Colonic mucosa (tissue), 4 donors: Measurements from ENCODE around the gene ADGRA1. TPM values are rescaled to one million over a fixed set of nuclear protein-coding genes. Genes with fewer than 3 reads are reported as not detected.

ENCODE experiments used
- DNase-seq: peaks from one replicate; pipeline ENCODE4 v3.0.0-alpha.2; 2020
- H3K27ac ChIP-seq: fragments of 200-600 bp; one replicate; pipeline ENCODE4 v1.8.0; 2021
- H3K27me3 ChIP-seq: fragments of 200-600 bp; one replicate; pipeline ENCODE4 v1.8.0; 2021
- H3K36me3 ChIP-seq: fragments of 200-600 bp; one replicate; pipeline ENCODE4 v1.8.0; 2021
- H3K4me1 ChIP-seq: fragments of 200-600 bp; one replicate; pipeline ENCODE4 v1.8.0; 2021; ENCODE audit warnings: mild to moderate bottlenecking
- H3K4me3 ChIP-seq: fragments of 200-600 bp; one replicate; pipeline ENCODE4 v1.8.0; 2021
- H3K9ac ChIP-seq, 2 donors: one replicate each; pipeline ENCODE4 v1.7.0; 2013; ENCODE audit warnings: control low read depth in 2 of 2, low read depth in 2 of 2, low read length in 2 of 2
- H3K9me3 ChIP-seq: fragments of 200-600 bp; one replicate; pipeline ENCODE4 v1.8.0; 2021
- intact Hi-C: fragments of 100-400 bp; cut with DNase I; formaldehyde crosslinking; loops from one replicate; pipeline ENCODE4 v1.14.1; 2022
- total RNA-seq, 2 donors: library from RNA; stranded (reverse); fragmentation: NEBNext Ultra II Directional in 1 of 2; extraction: Animal tissue kit (Norgen Biotek cat#: 25700) in 1 of 2; gene quantifications; one replicate each; pipeline ENCODE4 v1.2.1, GENCODE V29; 2021
- TF ChIP-seq, protein P1 (sequence below): fragments of 200-600 bp; IDR thresholded peaks from one replicate; pipeline ENCODE4 v1.8.0; 2022; ENCODE audit warnings: antibody characterized with exemption, mild to moderate bottlenecking
- donor health status: healthy.
- donor health status: DM: no; HTN: no; CAD: no.
- donor health status: DM: no; HTN: no; CAD: no.

The ADGRA1 gene
- total RNA-seq, 2 donors from 2014 or later: not detected

DNA sequence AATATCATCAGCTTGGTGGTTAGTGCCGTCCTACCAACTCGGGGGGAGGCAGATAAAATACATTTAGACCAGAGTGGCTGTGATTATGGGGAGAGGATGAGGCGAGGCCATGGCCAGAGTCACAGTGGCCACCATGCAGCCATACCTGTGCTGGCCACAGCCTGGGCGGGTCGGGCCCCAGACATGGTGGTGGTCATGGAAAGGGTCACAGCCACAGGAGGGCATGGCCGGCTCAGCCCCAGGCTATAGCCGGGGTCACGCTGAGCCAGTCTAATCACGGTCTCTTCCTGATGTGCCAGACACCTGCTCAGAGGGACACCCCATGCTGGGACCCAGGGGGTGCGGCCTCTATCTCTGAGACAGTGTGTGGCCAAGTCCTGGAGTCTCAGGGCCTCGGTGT is 10.2 kb downstream of the ADGRA1 start:
- H3K27ac ChIP-seq: no peak overlapping the region
- TF ChIP-seq, protein P1, sequence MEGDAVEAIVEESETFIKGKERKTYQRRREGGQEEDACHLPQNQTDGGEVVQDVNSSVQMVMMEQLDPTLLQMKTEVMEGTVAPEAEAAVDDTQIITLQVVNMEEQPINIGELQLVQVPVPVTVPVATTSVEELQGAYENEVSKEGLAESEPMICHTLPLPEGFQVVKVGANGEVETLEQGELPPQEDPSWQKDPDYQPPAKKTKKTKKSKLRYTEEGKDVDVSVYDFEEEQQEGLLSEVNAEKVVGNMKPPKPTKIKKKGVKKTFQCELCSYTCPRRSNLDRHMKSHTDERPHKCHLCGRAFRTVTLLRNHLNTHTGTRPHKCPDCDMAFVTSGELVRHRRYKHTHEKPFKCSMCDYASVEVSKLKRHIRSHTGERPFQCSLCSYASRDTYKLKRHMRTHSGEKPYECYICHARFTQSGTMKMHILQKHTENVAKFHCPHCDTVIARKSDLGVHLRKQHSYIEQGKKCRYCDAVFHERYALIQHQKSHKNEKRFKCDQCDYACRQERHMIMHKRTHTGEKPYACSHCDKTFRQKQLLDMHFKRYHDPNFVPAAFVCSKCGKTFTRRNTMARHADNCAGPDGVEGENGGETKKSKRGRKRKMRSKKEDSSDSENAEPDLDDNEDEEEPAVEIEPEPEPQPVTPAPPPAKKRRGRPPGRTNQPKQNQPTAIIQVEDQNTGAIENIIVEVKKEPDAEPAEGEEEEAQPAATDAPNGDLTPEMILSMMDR: no peak
- H3K4me3 ChIP-seq: no peak overlapping the region
- no peaks in the 10 kb centered on the region for H3K36me3 ChIP-seq
- H3K9ac ChIP-seq: no peak overlapping the region
- no peaks in the 10 kb centered on the region for H3K9me3 ChIP-seq
- H3K4me1 ChIP-seq: no peaks in the 10 kb centered on the region
- intact Hi-C loops: no loop called here
- DNase-seq: no peak
- no peaks in the 10 kb centered on the region for H3K27me3 ChIP-seq

DNA sequence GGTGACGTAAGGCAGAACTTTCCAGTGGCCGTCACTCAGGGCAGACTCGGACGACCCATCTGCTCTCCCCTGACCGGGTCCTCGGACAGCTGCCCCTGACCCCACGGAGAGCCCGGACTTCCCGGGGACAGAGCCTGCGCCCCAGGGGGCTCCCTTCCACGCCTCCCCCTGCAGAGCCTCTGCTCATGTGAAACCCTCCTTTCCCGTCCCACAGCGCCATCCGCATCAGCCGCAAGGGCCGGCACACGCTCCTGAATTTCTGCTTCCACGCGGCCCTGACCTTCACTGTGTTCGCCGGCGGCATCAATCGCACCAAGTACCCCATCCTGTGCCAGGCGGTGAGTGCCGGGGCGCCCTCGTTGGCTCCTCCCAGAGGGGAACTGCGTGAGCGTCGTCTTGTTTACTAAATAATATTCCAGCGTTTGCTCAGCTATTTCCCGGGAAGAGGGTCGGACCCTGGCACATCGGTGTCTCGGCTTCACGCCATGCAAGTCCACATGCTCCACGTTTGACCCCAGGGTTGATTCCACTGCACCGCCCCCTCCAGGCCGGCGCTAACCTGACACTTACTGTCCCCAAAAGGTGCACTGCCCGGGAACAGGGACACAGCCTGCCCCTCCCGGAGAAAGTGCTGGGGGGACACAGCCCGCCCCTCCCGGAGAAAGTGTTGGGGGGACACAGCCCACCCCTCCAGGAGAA is 10.9 kb downstream of the ADGRA1 start:
- H3K4me3 ChIP-seq: no peak overlapping the region
- H3K27ac ChIP-seq: no peak overlapping the region
- H3K9ac ChIP-seq: no peak overlapping the region
- TF ChIP-seq, protein P1: no peak
- H3K4me1 ChIP-seq: no peaks in the 10 kb centered on the region
- DNase-seq: no peak
- intact Hi-C loops: no loop called here
- no peaks in the 10 kb centered on the region for H3K36me3 ChIP-seq
- no peaks in the 10 kb centered on the region for H3K9me3 ChIP-seq
- no peaks in the 10 kb centered on the region for H3K27me3 ChIP-seq

DNA sequence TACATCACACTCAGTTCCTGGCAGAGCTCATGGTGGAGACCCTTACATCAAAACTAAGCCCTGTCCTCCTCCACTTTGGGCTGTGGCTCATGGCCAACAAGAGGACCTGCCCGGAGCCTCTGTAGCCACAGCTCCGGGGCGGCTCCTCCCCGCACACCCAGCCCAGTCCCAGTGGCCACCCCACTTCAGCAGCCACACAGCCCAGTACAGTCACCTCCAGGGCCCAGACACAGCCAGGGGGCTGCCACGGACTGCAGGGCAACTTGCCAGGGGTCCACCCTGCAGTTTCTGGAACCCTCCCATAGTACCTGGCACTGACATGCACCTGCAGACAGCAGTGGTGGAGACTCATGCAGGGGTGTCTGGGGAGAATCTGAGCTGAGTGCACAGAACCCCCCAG is 11.8 kb downstream of the ADGRA1 start:
- intact Hi-C loops: no loop called here
- Histone ChIP-seq H3K27me3 (no peaks in the 10 kb centered on the region), H3K27ac (no peak overlapping the region), H3K36me3 (no peaks in the 10 kb centered on the region), H3K9me3 (no peaks in the 10 kb centered on the region), H3K4me1 (no peaks in the 10 kb centered on the region), H3K4me3 (no peak overlapping the region), H3K9ac (no peak overlapping the region)
- TF ChIP-seq, protein P1: no peak
- no peak for DNase-seq

DNA sequence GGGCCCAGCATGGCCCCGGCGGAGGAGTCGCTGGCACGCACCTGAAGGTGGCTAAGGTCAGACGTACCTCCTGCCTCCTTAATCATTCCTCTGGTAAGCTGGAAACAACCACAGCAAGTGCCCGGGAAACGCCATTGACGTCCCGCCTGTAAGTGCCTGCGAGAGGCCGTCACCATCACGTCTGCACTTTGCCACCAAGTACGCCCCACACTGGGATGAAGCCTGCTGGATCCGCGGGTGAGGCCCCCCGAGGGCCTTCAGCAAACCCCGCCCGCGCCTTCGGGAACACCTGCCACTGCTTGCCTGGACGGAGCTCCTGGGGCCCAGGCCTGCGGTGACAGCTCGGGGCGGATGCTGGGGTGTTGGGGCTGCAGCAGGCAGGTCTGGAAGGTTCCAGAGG is 12.5 kb downstream of the ADGRA1 start:
- no peak for DNase-seq
- H3K4me3 ChIP-seq: no peak overlapping the region
- no peak overlapping the region for H3K27ac ChIP-seq
- no peaks in the 10 kb centered on the region for H3K4me1 ChIP-seq
- no peak overlapping the region for H3K9ac ChIP-seq
- H3K9me3 ChIP-seq: no peaks in the 10 kb centered on the region
- no peaks in the 10 kb centered on the region for H3K27me3 ChIP-seq
- TF ChIP-seq, protein P1: no peak
- intact Hi-C loops: no loop called here
- H3K36me3 ChIP-seq: no peaks in the 10 kb centered on the region

DNA sequence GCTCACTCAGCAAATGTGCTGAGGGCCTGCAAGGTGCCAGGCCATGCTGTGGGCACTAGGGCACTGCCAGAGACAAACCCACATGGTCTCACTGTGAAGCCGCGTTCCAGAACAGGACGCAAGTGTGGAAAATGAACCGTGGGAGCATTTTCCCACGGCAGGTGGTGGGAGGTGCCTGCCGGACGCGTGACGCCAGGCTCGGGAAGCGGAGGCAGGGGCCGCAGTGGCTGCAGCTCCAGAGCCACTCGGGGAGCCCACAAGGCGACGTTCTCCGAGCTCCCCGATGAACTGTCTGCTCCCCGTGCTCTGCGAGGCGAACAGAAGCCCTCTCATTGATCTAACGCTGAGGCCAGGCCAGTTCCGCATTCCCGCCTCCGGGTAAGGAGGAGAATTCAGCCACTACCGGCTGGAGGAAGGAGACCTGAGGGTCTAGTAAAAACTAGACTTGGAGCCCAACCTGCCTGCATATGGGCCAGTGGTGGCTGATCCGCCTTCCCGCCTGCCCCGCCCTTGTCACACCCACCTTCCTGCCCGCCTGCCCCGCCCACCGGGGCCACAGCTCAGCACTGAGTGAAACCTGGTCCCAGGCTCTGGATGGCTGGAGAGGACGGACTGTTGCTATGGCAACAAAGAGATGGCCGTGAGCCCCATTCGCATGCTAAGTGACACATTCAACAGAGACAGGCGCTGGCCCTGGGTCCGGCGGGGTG is 13.1 kb downstream of the ADGRA1 start:
- Histone ChIP-seq H3K36me3 (no peaks in the 10 kb centered on the region), H3K4me3 (no peak overlapping the region), H3K27ac (no peak overlapping the region), H3K9ac (no peak overlapping the region), H3K27me3 (no peaks in the 10 kb centered on the region), H3K9me3 (no peaks in the 10 kb centered on the region), H3K4me1 (no peaks in the 10 kb centered on the region)
- peak; percentile 31 for DNase-seq
- intact Hi-C loops: no loop called here
- TF ChIP-seq, protein P1: no peak
